SU-DHL-6 (cell line): Measurements from ENCODE around the gene FLOT2.

ENCODE experiments used
- EZH2phosphoT487 ChIP-seq: fragments of 200-600 bp; sonication (generic), shearing (Covaris generic); conservative IDR thresholded peaks from 2 replicates; pipeline ENCODE4 v1.6.1; 2018; ENCODE audit warnings: mild to moderate bottlenecking, antibody characterized with exemption, low read length, moderate library complexity, mixed read lengths
- TF ChIP-seq, protein P1 (sequence below): fragments of 200-600 bp; sonication (generic); IDR thresholded peaks from one replicate; pipeline ENCODE4 v1.5.1; 2017; ENCODE audit warnings: antibody characterized with exemption, mild to moderate bottlenecking, low read length, moderate library complexity; ENCODE audit not compliant: insufficient read depth, poor library complexity, severe bottlenecking

DNA sequence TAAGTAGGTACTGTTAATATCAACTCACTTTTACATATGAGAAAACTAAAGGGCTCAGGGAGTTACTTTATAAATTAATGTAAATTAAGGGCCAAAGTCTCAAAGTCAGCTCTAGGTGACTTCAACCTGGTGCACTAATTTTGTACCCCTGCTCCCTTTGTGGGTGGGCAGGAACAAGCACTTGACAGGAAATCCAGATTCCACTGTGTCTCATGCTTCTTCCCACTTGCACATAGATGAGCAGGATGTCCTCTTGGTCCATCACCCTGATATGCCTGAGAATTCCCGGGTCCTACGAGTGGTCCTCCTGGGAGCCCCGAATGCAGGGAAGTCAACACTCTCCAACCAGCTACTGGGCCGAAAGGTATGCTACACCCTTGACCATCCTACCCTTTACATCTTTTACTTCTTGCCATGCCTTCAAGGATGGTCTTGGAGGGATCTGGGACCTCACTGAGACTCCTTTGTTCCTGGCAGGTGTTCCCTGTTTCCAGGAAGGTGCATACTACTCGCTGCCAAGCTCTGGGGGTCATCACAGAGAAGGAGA is 41.4 kb downstream of the FLOT2 start:
- TF ChIP-seq, protein P1, sequence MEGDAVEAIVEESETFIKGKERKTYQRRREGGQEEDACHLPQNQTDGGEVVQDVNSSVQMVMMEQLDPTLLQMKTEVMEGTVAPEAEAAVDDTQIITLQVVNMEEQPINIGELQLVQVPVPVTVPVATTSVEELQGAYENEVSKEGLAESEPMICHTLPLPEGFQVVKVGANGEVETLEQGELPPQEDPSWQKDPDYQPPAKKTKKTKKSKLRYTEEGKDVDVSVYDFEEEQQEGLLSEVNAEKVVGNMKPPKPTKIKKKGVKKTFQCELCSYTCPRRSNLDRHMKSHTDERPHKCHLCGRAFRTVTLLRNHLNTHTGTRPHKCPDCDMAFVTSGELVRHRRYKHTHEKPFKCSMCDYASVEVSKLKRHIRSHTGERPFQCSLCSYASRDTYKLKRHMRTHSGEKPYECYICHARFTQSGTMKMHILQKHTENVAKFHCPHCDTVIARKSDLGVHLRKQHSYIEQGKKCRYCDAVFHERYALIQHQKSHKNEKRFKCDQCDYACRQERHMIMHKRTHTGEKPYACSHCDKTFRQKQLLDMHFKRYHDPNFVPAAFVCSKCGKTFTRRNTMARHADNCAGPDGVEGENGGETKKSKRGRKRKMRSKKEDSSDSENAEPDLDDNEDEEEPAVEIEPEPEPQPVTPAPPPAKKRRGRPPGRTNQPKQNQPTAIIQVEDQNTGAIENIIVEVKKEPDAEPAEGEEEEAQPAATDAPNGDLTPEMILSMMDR, result no peak
- no peak for TF ChIP-seq EZH2phosphoT487
